GM12872 (cell line): ENCODE results near the gene EXOC6B.

Experiments used
- CTCF ChIP-seq: IDR thresholded peaks from 3 replicates; pipeline ENCODE4 v1.5.1; 2011; ENCODE audit warnings: low read depth, mild to moderate bottlenecking, low read length, moderate library complexity; ENCODE audit not compliant: insufficient read depth

EXOC6B gene

GRCh38 chr2:72828840-72829507 lies 3.1 kb upstream of the EXOC6B start:
- no peak for TF ChIP-seq CTCF

GRCh38 chr2:72827966-72828646 lies 2.3 kb upstream of the EXOC6B start:
- no peak for TF ChIP-seq CTCF

- no peak for TF ChIP-seq CTCF
These were observed 1.7 kb upstream of the EXOC6B start for GRCh38 chr2:72827487-72827886.

- TF ChIP-seq CTCF: no peak
These were observed 284 bp upstream of the EXOC6B start for GRCh38 chr2:72826156-72826477.

GRCh38 chr2:72824224-72824842 lies 1.5 kb downstream of the EXOC6B start:
- no peak for TF ChIP-seq CTCF

- TF ChIP-seq CTCF: no peak
These were observed 3.0 kb downstream of the EXOC6B start for GRCh38 chr2:72822794-72823193.

- no peak for TF ChIP-seq CTCF
These were observed 3.9 kb downstream of the EXOC6B start for GRCh38 chr2:72821983-72822382.
